Ascending aorta (tissue), 2 donors: ENCODE results near the gene FADS6. TPM values are rescaled to one million over a fixed set of nuclear protein-coding genes. Genes with fewer than 3 reads are reported as not detected.

Experiments used
- DNase-seq, 2 donors: peaks; one replicate each; pipeline ENCODE4 v3.0.0-alpha.2; 2019; ENCODE audit warnings: low spot score in 2 of 2
- H3K27ac ChIP-seq, 2 donors: fragments of 200-600 bp; sonication (generic); one replicate each; pipeline ENCODE4 v1.5.1; 2016 to 2017; ENCODE audit warnings: mild to moderate bottlenecking in 1 of 2
- H3K27me3 ChIP-seq: fragments of 200-600 bp; sonication (generic); one replicate; pipeline ENCODE4 v1.5.1; 2017
- H3K36me3 ChIP-seq, 2 donors: fragments of 200-600 bp; sonication (generic); one replicate each; pipeline ENCODE4 v1.5.1; 2016
- H3K4me1 ChIP-seq, 2 donors: fragments of 200-600 bp; sonication (generic); one replicate each; pipeline ENCODE4 v1.5.1; 2016 to 2017; ENCODE audit warnings: mild to moderate bottlenecking in 1 of 2
- H3K4me3 ChIP-seq, 2 donors: fragments of 200-600 bp; sonication (generic); one replicate each; pipeline ENCODE4 v1.5.1; 2016 to 2017; ENCODE audit warnings: mild to moderate bottlenecking in 1 of 2
- H3K9me3 ChIP-seq, 2 donors: fragments of 200-600 bp; sonication (generic); one replicate each; pipeline ENCODE4 v1.5.1; 2016
- intact Hi-C: fragments of 100-400 bp; cut with DNase I; formaldehyde crosslinking; loops from one replicate; pipeline ENCODE4 v1.15.1; 2023
- total RNA-seq: library from RNA; depleted of rRNA; stranded (reverse); fragments of >200 nt; gene quantifications from one replicate; pipeline ENCODE4 v1.1.0, GENCODE V29; 2016
- TF ChIP-seq, protein P1 (sequence below), 3 experiments: fragments of 200-600 bp in 2 of 3; fragments of 450-650 bp in 1 of 3; sonication (generic) in 2 of 3; IDR thresholded peaks; one replicate each; pipeline ENCODE4 v1.5.1; 2016 to 2019; ENCODE audit warnings: antibody characterized with exemption in 3 of 3, mild to moderate bottlenecking in 1 of 3, moderate library complexity in 1 of 3

FADS6 gene
- total RNA-seq, 1 donor from 2014 or later: not detected

DNA sequence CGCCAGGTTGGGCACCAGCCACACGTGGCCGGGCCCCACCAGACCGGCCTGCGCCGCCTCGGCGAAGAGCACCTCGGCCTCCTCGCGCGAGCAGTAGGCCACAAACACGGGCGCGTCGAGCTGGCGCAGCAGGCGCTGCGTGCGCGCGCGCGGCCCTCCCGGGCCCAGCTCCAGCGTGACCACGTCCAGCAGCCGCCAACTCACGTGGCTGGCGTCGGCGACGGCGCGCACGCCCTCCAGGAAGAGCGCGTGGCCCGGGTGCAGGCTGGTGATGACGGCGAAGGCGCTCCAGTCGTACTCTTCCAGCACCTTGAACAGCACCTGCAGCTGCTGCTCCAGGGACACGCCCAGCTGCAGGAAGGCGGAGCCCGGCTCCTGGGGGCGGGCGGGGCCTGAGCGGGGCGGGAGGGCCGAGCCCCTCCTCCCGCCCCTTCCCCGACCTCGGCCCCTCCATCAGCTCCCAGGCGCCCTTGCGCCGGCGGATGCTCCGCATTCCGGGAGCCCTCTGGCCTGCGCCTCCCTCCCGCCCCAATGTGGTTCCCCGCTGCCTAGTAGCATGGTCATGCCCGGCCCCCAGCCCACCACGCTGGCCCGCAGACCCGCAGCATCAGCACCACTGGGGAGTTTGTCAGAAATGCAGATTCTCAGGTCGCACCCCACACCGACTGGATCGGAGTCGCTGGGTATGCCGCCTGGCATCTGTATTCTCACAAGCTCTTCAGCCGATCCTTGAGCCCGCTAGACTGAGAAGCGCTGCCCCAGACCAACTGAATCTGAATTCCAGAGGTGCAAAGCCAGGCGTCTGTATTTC, 41.0 kb downstream of the FADS6 start:
- Histone ChIP-seq H3K4me3 (peak overlapping the region in 1 of 2 donors; percentile 5), H3K36me3 (no peaks in the 10 kb centered on the region), H3K4me1 (no peaks in the 10 kb centered on the region), H3K27ac (no peak overlapping the region), H3K9me3 (no peaks in the 10 kb centered on the region), H3K27me3 (peaks cover 13% of the 10 kb centered on the region)
- no peak for DNase-seq
- TF ChIP-seq, protein P1, sequence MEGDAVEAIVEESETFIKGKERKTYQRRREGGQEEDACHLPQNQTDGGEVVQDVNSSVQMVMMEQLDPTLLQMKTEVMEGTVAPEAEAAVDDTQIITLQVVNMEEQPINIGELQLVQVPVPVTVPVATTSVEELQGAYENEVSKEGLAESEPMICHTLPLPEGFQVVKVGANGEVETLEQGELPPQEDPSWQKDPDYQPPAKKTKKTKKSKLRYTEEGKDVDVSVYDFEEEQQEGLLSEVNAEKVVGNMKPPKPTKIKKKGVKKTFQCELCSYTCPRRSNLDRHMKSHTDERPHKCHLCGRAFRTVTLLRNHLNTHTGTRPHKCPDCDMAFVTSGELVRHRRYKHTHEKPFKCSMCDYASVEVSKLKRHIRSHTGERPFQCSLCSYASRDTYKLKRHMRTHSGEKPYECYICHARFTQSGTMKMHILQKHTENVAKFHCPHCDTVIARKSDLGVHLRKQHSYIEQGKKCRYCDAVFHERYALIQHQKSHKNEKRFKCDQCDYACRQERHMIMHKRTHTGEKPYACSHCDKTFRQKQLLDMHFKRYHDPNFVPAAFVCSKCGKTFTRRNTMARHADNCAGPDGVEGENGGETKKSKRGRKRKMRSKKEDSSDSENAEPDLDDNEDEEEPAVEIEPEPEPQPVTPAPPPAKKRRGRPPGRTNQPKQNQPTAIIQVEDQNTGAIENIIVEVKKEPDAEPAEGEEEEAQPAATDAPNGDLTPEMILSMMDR (IDR thresholded peaks at IDR 0.05): no peak
- intact Hi-C loops: no loop called here

DNA sequence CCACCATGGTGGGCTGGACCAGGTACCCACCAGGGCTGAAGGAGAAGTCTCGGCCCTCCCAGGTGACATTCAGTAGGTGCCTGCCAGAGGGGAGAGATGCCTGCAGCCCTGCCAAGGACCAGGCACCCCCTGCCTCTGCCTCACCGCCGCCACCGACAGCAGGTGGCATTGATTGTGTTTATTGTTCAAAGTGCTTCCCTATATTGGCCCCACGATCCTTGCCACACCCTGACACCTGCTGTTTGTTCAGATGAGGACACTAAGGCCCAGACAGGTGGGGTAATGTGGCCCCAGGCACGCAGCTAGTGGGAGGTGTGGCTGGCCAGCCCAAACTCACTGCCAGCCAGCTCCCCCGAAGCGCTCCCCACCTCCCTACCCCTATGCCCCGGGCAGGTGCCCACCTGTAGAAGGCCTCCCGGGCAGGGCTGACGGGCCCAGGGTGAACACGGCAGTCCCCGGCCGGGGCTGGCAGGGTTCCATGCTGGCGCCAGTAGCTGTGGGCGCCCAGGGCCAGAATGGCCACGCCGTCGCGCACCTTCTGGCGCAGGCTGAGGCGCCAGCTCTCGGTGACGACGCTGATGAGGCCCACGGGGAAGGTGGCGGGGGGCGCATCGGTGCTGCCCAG, 41.7 kb downstream of the FADS6 start:
- TF ChIP-seq, protein P1 (IDR thresholded peaks at IDR 0.05): no peak
- H3K4me1 ChIP-seq: no peaks in the 10 kb centered on the region
- H3K9me3 ChIP-seq: no peaks in the 10 kb centered on the region
- peak overlapping the region in 1 of 2 donors; percentile 5 for H3K4me3 ChIP-seq
- no peak overlapping the region for H3K27ac ChIP-seq
- H3K36me3 ChIP-seq: no peaks in the 10 kb centered on the region
- peaks cover 13% of the 10 kb centered on the region for H3K27me3 ChIP-seq
- DNase-seq: no peak
- intact Hi-C loops: no loop called here

DNA sequence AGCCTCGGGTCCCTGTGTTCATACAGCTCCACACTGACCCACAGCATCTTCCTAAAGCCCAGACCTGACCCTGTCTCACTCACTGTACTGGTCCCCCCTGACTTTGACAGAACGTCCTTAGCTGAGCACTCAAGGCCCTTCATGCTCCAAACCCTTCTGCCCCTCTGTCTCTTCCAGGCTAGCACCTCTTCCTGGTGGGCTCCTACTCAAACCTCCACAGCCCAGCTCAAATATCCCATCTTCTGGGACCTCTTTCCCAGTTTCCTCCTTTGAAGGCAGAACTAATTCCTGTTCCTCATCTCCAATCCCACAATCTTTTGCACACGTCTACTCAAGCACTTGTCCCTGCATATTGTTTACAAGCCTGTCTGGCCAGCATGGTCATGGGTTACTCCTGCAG, 42.5 kb downstream of the FADS6 start:
- H3K27me3 ChIP-seq: peaks cover 13% of the 10 kb centered on the region

DNA sequence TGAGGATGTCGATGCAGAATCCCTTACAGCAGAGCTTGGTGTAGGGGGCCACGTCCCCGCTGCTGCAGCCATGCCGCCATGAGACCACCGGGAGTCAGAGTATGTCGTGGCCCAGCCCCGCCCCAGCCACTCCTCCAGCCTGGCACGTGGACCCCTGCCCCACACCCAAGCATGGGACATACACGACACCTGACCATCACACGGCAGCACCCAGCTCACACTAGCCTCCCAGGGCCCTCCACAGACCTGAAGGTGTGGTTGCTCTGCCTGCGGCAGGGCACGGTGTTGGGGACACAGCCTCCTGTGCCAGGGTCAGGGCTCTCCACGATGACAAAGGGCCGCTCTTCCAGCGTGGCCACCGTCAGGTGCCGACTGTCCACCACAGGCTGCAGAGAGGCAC, 43.1 kb downstream of the FADS6 start:
- H3K27me3 ChIP-seq: peaks cover 13% of the 10 kb centered on the region
- no peaks in the 10 kb centered on the region for H3K4me1 ChIP-seq
- H3K36me3 ChIP-seq: no peaks in the 10 kb centered on the region
- no peaks in the 10 kb centered on the region for H3K9me3 ChIP-seq
- TF ChIP-seq, protein P1 (IDR thresholded peaks at IDR 0.05): no peak
- no peak overlapping the region for H3K27ac ChIP-seq
- DNase-seq: no peak
- intact Hi-C loops: no loop called here
- H3K4me3 ChIP-seq: no peak overlapping the region

More for the DNA sequence above, 42.5 kb downstream of the FADS6 start:
- no peaks in the 10 kb centered on the region for H3K36me3 ChIP-seq
- intact Hi-C loops: no loop called here
- no peak for DNase-seq
- no peaks in the 10 kb centered on the region for H3K4me1 ChIP-seq
- H3K27ac ChIP-seq: no peak overlapping the region
- no peak overlapping the region for H3K4me3 ChIP-seq
- no peaks in the 10 kb centered on the region for H3K9me3 ChIP-seq
- TF ChIP-seq, protein P1 (IDR thresholded peaks at IDR 0.05): no peak

DNA sequence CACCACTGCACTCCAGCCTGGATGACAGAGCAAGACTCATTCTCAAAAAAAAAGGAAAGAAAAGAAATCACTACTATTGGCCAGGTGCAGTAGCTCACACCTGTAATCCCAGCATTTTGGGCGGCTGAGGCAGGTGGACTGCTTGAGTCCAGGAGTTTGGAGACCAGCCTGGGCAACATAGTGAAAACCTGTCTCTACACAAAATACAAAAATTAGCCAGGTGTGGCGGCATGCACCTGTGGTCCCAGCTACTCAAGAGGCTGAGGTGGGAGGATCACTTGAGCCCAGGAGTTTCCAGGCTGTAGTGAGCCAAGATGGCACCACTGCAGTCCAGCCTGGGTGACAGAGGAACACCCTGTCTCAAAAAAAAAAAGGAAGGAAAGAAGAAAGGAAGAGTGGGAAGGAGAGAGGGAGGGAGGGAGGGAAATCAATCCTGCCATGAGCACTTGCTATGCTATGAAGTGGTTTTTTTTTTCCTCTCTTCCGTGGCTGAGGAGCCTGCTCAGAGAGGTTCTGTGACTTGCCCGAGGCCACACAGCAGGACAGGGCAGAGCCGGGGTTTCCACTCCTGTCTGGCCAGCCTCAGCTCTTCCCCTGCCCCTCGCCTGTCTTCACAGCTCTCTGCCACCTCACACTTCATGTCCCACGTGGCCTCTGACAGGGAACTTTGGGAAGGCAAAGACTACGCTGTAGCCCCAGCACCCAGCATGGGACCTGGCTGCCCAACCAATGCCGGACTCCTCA, 44.6 kb downstream of the FADS6 start:
- Histone ChIP-seq H3K27me3 (peaks cover 13% of the 10 kb centered on the region), H3K36me3 (no peaks in the 10 kb centered on the region), H3K4me1 (no peaks in the 10 kb centered on the region), H3K27ac (no peak overlapping the region), H3K9me3 (no peaks in the 10 kb centered on the region), H3K4me3 (no peak overlapping the region)
- DNase-seq: no peak
- TF ChIP-seq, protein P1 (IDR thresholded peaks at IDR 0.05): no peak
- intact Hi-C loops: no loop called here
